SU-DHL-6 (cell line): ENCODE data around the gene TFF2.

Experiments
- H2AFZ ChIP-seq: fragments of 200-600 bp; sonication (generic); 2 replicates; pipeline ENCODE4 v1.6.1; 2014; ENCODE audit warnings: low read depth, mild to moderate bottlenecking, moderate library complexity, mixed read lengths, antibody characterized with exemption, low read length; ENCODE audit not compliant: severe bottlenecking
- H3F3A ChIP-seq: fragments of 200-600 bp; shearing (Covaris generic); 2 replicates; pipeline ENCODE4 v1.6.0; 2016; ENCODE audit warnings: antibody characterized with exemption, mild to moderate bottlenecking; ENCODE audit not compliant: insufficient read depth
- H3K27ac ChIP-seq: fragments of 200-600 bp; sonication (generic); 2 replicates; pipeline ENCODE4 v1.5.1; 2016; ENCODE audit warnings: low read depth, mild to moderate bottlenecking, low read length, moderate library complexity, mixed read lengths
- H3K27me3 ChIP-seq: fragments of 200-600 bp; sonication (generic), shearing (Covaris generic); 2 replicates; pipeline ENCODE4 v1.6.0; 2014; ENCODE audit warnings: mild to moderate bottlenecking, low read length
- H3K36me3 ChIP-seq: fragments of 200-600 bp; sonication (generic); 2 replicates; pipeline ENCODE4 v1.6.1; 2014; ENCODE audit warnings: mild to moderate bottlenecking, low read length, mixed read lengths
- H3K4me2 ChIP-seq: fragments of 300-600, 200-600 bp; shearing (Covaris generic), sonication (generic); 2 replicates; pipeline ENCODE4 v1.6.0; 2014; ENCODE audit warnings: low read length, low read depth, mild to moderate bottlenecking; ENCODE audit not compliant: poor library complexity, severe bottlenecking
- H3K4me3 ChIP-seq: fragments of 200-600 bp; sonication (generic); 2 replicates; pipeline ENCODE4 v1.5.1; 2014; ENCODE audit warnings: antibody characterized with exemption, low read length, mild to moderate bottlenecking, mixed read lengths; ENCODE audit not compliant: insufficient read depth, poor library complexity, severe bottlenecking
- H3K79me2 ChIP-seq: fragments of 200-600 bp; sonication (generic); 2 replicates; pipeline ENCODE4 v1.6.1; 2014; ENCODE audit warnings: mild to moderate bottlenecking, low read length, moderate library complexity; ENCODE audit not compliant: insufficient read depth
- H3K9ac ChIP-seq: fragments of 200-600 bp; sonication (generic); 2 replicates; pipeline ENCODE4 v1.7.0; 2014; ENCODE audit warnings: mild to moderate bottlenecking, low read length
- H3K9me2 ChIP-seq: fragments of 200-600 bp; sonication (generic); replicated peaks from 2 replicates; pipeline ENCODE4 v1.6.1; 2014; ENCODE audit warnings: low read length; ENCODE audit not compliant: insufficient read depth
- H3K9me3 ChIP-seq: fragments of 200-600 bp; sonication (generic); 2 replicates; pipeline ENCODE4 v1.6.1; 2014; ENCODE audit warnings: low read length, mixed read lengths; ENCODE audit not compliant: insufficient read depth
- H4K20me1 ChIP-seq: fragments of 200-600 bp; sonication (generic); 2 replicates; pipeline ENCODE4 v1.6.1; 2014; ENCODE audit warnings: low read depth, mild to moderate bottlenecking, antibody characterized with exemption, low read length, moderate library complexity, mixed read lengths
- CTCF ChIP-seq: fragments of 200-600 bp; sonication (generic); IDR thresholded peaks from one replicate; pipeline ENCODE4 v1.5.1; 2017; ENCODE audit warnings: antibody characterized with exemption, mild to moderate bottlenecking, low read length, moderate library complexity; ENCODE audit not compliant: insufficient read depth, poor library complexity, severe bottlenecking
- EZH2phosphoT487 ChIP-seq: fragments of 200-600 bp; sonication (generic), shearing (Covaris generic); conservative IDR thresholded peaks from 2 replicates; pipeline ENCODE4 v1.6.1; 2018; ENCODE audit warnings: mild to moderate bottlenecking, antibody characterized with exemption, low read length, moderate library complexity, mixed read lengths

Gene TFF2

GRCh38 chr21:42298237-42298636 lies 52.6 kb downstream of the TFF2 start:
- no peaks in the 10 kb centered on the region for H3F3A ChIP-seq
- H3K79me2 ChIP-seq = no peaks in the 10 kb centered on the region
- H3K9me2 ChIP-seq = no peaks in the 10 kb centered on the region
- H3K36me3 ChIP-seq = no peaks in the 10 kb centered on the region
- no peak overlapping the region for H3K27ac ChIP-seq
- no peak overlapping the region for H2AFZ ChIP-seq
- H3K4me3 ChIP-seq = no peak overlapping the region
- no peak overlapping the region for H3K9ac ChIP-seq
- H3K27me3 ChIP-seq = no peaks in the 10 kb centered on the region
- no peaks in the 10 kb centered on the region for H3K9me3 ChIP-seq
- no peak overlapping the region for H3K4me2 ChIP-seq
- no peaks in the 10 kb centered on the region for H4K20me1 ChIP-seq
- no peak for TF ChIP-seq EZH2phosphoT487
- no peak for TF ChIP-seq CTCF

GRCh38 chr21:42297377-42297776 lies 53.4 kb downstream of the TFF2 start:
- no peak overlapping the region for H3K9ac ChIP-seq
- TF ChIP-seq CTCF (no peak), EZH2phosphoT487 (no peak)
- no peaks in the 10 kb centered on the region for H3K27me3 ChIP-seq
- no peak overlapping the region for H3K4me3 ChIP-seq
- no peaks in the 10 kb centered on the region for H3K36me3 ChIP-seq
- H3K4me2 ChIP-seq = no peak overlapping the region
- no peaks in the 10 kb centered on the region for H3K79me2 ChIP-seq
- no peaks in the 10 kb centered on the region for H4K20me1 ChIP-seq
- H3K9me2 ChIP-seq = no peaks in the 10 kb centered on the region
- no peaks in the 10 kb centered on the region for H3F3A ChIP-seq
- no peak overlapping the region for H2AFZ ChIP-seq
- no peak overlapping the region for H3K27ac ChIP-seq
- no peaks in the 10 kb centered on the region for H3K9me3 ChIP-seq

- H4K20me1 ChIP-seq = no peaks in the 10 kb centered on the region
- H3K27me3 ChIP-seq = no peaks in the 10 kb centered on the region
- no peak overlapping the region for H2AFZ ChIP-seq
- no peaks in the 10 kb centered on the region for H3K79me2 ChIP-seq
- H3F3A ChIP-seq = no peaks in the 10 kb centered on the region
- no peak for TF ChIP-seq EZH2phosphoT487
- TF ChIP-seq CTCF = no peak
- H3K36me3 ChIP-seq = no peaks in the 10 kb centered on the region
- no peak overlapping the region for H3K4me2 ChIP-seq
- H3K9ac ChIP-seq = no peak overlapping the region
- no peak overlapping the region for H3K27ac ChIP-seq
- no peak overlapping the region for H3K4me3 ChIP-seq
- H3K9me3 ChIP-seq = no peaks in the 10 kb centered on the region
- H3K9me2 ChIP-seq = no peaks in the 10 kb centered on the region
Observed at GRCh38 chr21:42296501-42296900, 54.3 kb downstream of the TFF2 start.
